Upper lobe of left lung (tissue), 6 donors: ENCODE results near the gene AASS. TPM values are rescaled to one million over a fixed set of nuclear protein-coding genes. Genes with fewer than 3 reads are reported as not detected.

Experiments used
- ATAC-seq, 2 donors: fragments of 200-7000 bp; cut with Tn5 transposase; one replicate each; pipeline ENCODE4 v1.9.1; 2022; ENCODE audit warnings: mild to moderate bottlenecking in 2 of 2, moderate library complexity in 2 of 2; ENCODE audit not compliant: low FRiP score in 2 of 2
- DNase-seq, 2 donors: peaks; one replicate each; pipeline ENCODE4 v3.0.0-alpha.2; 2019 to 2020
- H3K27ac ChIP-seq, 4 donors: fragments of 200-600 bp; sonication (generic); one replicate each; pipeline ENCODE4 v1.5.1; 2016 to 2019
- H3K27me3 ChIP-seq, 4 donors: fragments of 200-600 bp; sonication (generic); one replicate each; pipeline ENCODE4 v1.5.1; 2017 to 2019
- H3K36me3 ChIP-seq, 4 donors: fragments of 200-600 bp; sonication (generic); one replicate each; pipeline ENCODE4 v1.5.1; 2016 to 2019
- H3K4me1 ChIP-seq, 4 donors: fragments of 200-600 bp; sonication (generic); one replicate each; pipeline ENCODE4 v1.5.1; 2018 to 2019
- H3K4me3 ChIP-seq, 4 donors: fragments of 200-600 bp; sonication (generic); one replicate each; pipeline ENCODE4 v1.5.1; 2017 to 2019; ENCODE audit warnings: mild to moderate bottlenecking in 2 of 4, moderate library complexity in 1 of 4
- H3K9me3 ChIP-seq, 4 donors: fragments of 200-600 bp; sonication (generic); one replicate each; pipeline ENCODE4 v1.5.1; 2018 to 2019
- CTCF ChIP-seq, 6 experiments: fragments of 450-650 bp in 4 of 6; fragments of 200-600 bp in 2 of 6; sonication (generic) in 2 of 6; IDR thresholded peaks; one replicate each; pipeline ENCODE4 v1.5.1; 2016 to 2019; ENCODE audit warnings: antibody characterized with exemption in 6 of 6
- EP300 ChIP-seq, 4 donors: sonication (generic); formaldehyde crosslinking; IDR thresholded peaks; one replicate each; pipeline ENCODE4 v1.5.1; 2017; ENCODE audit warnings: antibody characterized with exemption in 4 of 4, control low read depth in 2 of 4
- POLR2A ChIP-seq, 4 donors: fragments of 450-650 bp; IDR thresholded peaks; one replicate each; pipeline ENCODE4 v1.5.1; 2016 to 2017; ENCODE audit warnings: antibody characterized with exemption in 4 of 4, mild to moderate bottlenecking in 2 of 4
- POLR2AphosphoS5 ChIP-seq, 2 donors: sonication (generic); formaldehyde crosslinking; IDR thresholded peaks; one replicate each; pipeline ENCODE4 v1.5.1; 2017; ENCODE audit warnings: antibody characterized with exemption in 2 of 2
- WGBS, 2 donors: methylation state at CpG; one replicate each; pipeline ENCODE4 v1.1.5; 2017 to 2018; 5-methylcytosine and 5-hydroxymethylcytosine counted together
- total RNA-seq, 6 donors: library from RNA; depleted of rRNA in 4 of 6; stranded (reverse); fragments of >200 nt in 4 of 6; gene quantifications; one replicate each; pipeline versions ENCODE4 v1.1.0 to v1.2.1, GENCODE V29; 2016 to 2021
- donor health status: DM: no; HTN: no; CAD: no; lungs with moderate emphysema.
- donor health status: DM: no; HTN: yes; CAD: no; lungs with severe emphysema.

Gene AASS
- 100 to 1,000 TPM in 1 of 6 donors, 10 to 100 TPM in 5; 26.3 to 122 (median 42.8) TPM for total RNA-seq

GRCh38 chr7:122143751-122144711 is at the start of gene AASS:
Gene AASS (minus strand): TSS chr7:122144249. CDS start chr7:122133726, 10,523 bp downstream.
- no peaks in the 10 kb centered on the region for H3K9me3 ChIP-seq
- ATAC-seq (peak; percentile 97 to 98), DNase-seq (peak; percentile 95 to 96)
- WGBS, 2 donors, result 0 to 1% methylated on average over 34 to 68 of the region's 69 CpGs
- peak in 3 of 4 donors; percentile 57 to 82 (median 64) for TF ChIP-seq POLR2A (IDR thresholded peaks at IDR 0.05)
- TF ChIP-seq POLR2AphosphoS5 (IDR thresholded peaks at IDR 0.05), result peak; percentile 70 to 93
- TF ChIP-seq CTCF (IDR thresholded peaks at IDR 0.05), result no peak
- peak in 3 of 4 donors; percentile 57 to 82 (median 64) for TF ChIP-seq EP300 (IDR thresholded peaks at IDR 0.05)
- no peaks in the 10 kb centered on the region for H3K36me3 ChIP-seq
- H3K4me1 ChIP-seq, result peaks cover 4 to 23% (median 17%) of the 10 kb centered on the region in 4 donors
- H3K4me3 ChIP-seq, result peak within 1 kb of the TSS; percentile 59 to 92 (median 78)
- peak within 1 kb of the TSS; percentile 90 to 97 (median 95) for H3K27ac ChIP-seq
- H3K27me3 ChIP-seq, result no peaks in the 10 kb centered on the region

DNA sequence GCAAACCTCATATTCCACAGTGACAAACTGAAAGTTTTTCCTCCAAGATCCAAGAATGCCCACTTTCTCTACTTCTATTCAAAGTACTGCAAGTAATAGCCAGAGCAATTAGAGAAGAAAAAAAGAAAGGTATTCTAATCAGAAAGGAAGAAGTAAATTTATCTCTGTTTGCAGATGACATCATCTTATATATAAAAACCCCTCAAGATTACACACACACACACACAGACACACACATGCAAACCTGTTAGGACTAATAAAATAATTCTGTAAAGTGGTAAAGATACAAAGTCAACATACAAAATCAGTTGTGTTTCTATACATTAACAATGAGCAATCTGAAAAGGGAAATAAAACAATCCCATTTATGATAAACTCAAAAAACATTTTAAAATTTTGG is 44.7 kb upstream of the AASS start:
- Histone ChIP-seq H3K27me3 (no peaks in the 10 kb centered on the region), H3K27ac (no peak overlapping the region), H3K9me3 (no peaks in the 10 kb centered on the region), H3K36me3 (no peaks in the 10 kb centered on the region), H3K4me3 (no peak overlapping the region), H3K4me1 (no peaks in the 10 kb centered on the region)
- ATAC-seq (no peak), DNase-seq (no peak)
- TF ChIP-seq POLR2AphosphoS5 (IDR thresholded peaks at IDR 0.05) (no peak), EP300 (IDR thresholded peaks at IDR 0.05) (no peak), CTCF (IDR thresholded peaks at IDR 0.05) (no peak), POLR2A (IDR thresholded peaks at IDR 0.05) (no peak)

DNA sequence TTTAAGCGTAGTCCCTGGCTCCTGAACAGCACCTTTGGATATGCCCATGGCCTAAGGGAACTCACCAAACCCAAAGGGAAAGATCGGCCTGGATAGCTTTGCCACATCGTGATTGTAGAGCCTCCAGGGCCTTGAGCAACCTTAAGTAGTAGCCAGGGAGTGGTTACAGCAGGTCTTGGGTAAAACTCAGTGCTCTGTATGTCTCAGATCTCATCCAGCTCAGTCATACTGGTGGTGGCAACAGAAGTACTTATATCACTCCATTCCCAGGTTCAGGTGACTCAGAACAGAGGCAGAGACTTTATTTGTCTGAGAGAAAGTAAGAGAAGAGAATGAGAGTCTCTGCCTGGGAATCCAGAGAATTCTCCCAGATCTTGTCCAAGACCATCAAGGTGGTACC is 39.1 kb upstream of the AASS start:
- Histone ChIP-seq H3K4me3 (no peak overlapping the region), H3K36me3 (no peaks in the 10 kb centered on the region), H3K27ac (no peak overlapping the region), H3K9me3 (no peaks in the 10 kb centered on the region), H3K4me1 (no peaks in the 10 kb centered on the region), H3K27me3 (no peaks in the 10 kb centered on the region)
- 79 to 80% methylated on average over 3 of the region's 3 CpGs for WGBS, 2 donors
- no peak for DNase-seq
- no peak for TF ChIP-seq POLR2A (IDR thresholded peaks at IDR 0.05)
- no peak for TF ChIP-seq EP300 (IDR thresholded peaks at IDR 0.05)
- TF ChIP-seq POLR2AphosphoS5 (IDR thresholded peaks at IDR 0.05), result no peak
- no peak for TF ChIP-seq CTCF (IDR thresholded peaks at IDR 0.05)
- no peak for ATAC-seq

- WGBS, 2 donors, result 23% methylated on average over 1 of the region's 1 CpG; no CpG with 5 or more reads in 1 of the 2 donors
These were observed 38.0 kb upstream of the AASS start for GRCh38 chr7:122182081-122182480.

More at GRCh38 chr7:122182081-122182480, 38.0 kb upstream of the AASS start:
- TF ChIP-seq POLR2AphosphoS5 (IDR thresholded peaks at IDR 0.05), result no peak
- TF ChIP-seq POLR2A (IDR thresholded peaks at IDR 0.05), result no peak
- TF ChIP-seq CTCF (IDR thresholded peaks at IDR 0.05), result no peak
- no peak for TF ChIP-seq EP300 (IDR thresholded peaks at IDR 0.05)
- Histone ChIP-seq H3K36me3 (no peaks in the 10 kb centered on the region), H3K27me3 (no peaks in the 10 kb centered on the region), H3K4me3 (no peak overlapping the region), H3K9me3 (no peaks in the 10 kb centered on the region), H3K27ac (no peak overlapping the region), H3K4me1 (no peaks in the 10 kb centered on the region)
- ATAC-seq, result no peak
- DNase-seq, result no peak
